GM19238 (cell line): ENCODE measurements around the gene KRT74.
"Not testable (repeated sequence)": the region's sequence is repeated elsewhere in the genome, so short reads cannot be mapped to it uniquely, and the experiment has no call there.

ENCODE experiments used
- DNase-seq: peaks from one replicate; pipeline ENCODE4 v3.0.0; 2011; ENCODE audit warnings: low spot score; ENCODE audit not compliant: insufficient read length

The KRT74 gene

DNA sequence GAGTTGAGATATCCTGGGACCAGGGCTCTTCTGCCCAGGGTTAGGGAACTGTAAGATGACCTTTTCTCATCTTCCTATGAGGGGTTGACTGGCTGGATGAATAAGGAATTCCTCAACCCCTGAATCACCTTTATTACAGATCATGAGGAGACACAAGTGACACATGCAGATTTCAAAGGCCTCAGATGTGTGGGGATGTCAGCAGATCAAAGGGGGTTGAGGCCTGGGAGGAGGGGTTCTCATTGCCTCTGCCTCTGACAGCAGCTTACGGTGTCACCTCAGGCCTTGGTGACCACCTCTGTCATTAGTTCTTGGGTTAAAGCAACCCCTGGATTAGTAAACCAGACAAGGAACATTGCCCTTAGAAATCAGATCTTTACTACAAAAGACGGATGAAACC, 29.7 kb upstream of the KRT74 start:
- no peak for DNase-seq

DNA sequence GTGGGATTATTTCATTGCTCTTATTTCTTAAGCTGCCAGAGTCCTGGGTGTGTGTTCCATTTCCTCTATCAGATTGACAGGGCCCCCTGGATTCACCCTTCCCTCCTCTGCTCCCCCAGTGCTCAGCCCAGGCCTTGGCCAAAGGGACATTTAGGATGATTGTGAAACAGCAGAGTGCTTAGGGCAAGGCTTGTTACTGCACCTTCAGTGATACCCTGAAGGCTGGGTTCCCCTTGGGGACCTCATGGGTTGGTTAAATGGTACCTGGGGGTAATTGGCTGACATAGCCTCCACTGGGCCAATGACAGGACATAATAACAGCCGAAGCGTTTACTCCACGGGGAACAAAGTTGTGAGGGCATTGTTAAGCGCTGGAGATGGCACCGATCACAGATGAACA, 28.9 kb upstream of the KRT74 start:
- no peak for DNase-seq

DNA sequence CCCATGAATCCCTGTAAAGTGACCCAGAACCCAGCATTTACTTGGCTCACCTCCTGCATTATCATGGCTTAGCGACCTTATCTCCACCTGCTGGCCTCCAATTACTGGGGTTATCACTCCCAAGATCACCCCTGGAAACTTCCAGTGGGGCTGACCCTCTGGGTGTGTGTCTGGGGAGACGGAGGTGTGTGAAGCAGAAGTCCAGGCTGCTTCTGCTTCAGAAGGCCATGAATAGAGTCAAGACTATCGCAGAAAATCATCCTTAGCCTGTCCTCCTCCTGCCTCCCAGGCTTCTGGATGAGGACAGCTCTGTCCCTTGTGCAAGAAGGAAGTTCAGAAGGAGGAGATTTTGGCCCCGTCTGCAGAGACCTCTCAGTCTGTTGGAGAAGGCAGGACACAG, 28.0 kb upstream of the KRT74 start:
- DNase-seq, result no peak

DNA sequence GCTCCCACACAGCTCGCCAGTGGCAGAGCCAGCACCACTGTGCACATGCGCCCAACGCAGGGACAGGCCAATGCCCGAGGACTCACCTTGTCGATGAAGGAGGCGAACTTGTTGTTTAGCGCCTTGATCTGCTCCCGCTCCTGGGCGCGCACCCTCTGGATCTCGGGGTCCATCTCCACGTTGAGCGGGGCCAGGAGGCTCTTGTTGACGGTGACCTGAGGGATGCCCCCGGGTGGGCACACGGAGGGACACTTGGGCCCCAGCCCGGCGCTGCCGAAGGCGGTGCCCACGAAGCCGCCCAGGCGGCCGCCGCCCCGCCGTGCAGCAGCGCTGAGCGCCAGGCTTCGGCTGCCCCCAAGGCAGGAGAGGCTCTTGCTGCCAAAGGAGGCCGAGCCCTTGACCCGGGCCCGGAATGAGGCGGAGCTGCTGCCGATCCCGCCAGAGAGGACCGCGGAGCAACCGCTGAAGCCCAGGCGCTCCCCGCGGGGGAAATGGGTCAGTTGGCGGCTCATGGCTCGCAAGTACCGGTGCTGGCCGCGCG, 27.4 kb upstream of the KRT74 start, which contains the start of gene KRT72:
KRT72 (minus strand) TSS at position 523 of the 541 bp plus-strand sequence; CDS start at position 512, 11 bp downstream.
- DNase-seq, result no peak

DNA sequence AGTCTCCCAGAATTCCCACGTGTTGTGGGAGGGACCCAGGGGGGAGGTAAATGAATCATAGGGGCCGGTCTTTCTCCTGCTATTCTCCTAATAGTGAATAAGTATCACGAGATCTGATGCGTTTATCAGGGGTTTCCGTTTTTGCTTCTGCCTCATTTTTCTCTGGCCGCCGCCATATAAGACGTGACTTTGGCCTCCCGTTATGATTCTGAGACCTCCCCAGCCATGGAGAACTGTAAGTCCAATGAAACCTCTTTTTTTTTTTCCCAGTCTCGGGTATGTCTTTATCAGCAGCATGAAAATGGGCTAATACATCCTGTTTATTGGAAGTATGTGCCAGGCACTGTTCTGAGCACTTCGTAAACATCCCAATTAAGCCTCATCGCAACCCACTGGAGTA, 26.8 kb upstream of the KRT74 start:
- no peak for DNase-seq

DNA sequence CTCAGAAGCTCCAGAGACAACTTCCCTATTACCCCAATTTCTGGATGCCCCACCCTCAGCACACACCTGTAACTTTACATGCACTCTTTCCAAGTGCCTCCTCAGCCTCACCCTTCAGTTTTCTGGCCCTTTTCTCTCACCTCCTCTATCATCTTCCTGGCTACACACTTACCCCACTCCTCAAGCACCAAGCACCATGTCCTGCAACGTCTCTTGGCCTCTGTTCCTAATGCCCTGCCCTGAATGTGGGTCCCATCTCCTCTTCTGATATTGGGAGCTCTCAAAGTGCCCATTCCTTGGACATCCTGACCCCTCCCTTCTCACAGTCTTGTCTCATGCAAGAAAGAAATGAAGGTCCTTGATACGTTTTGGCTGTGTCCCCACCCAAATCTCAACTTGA, 26.4 kb upstream of the KRT74 start:
- no peak for DNase-seq

DNA sequence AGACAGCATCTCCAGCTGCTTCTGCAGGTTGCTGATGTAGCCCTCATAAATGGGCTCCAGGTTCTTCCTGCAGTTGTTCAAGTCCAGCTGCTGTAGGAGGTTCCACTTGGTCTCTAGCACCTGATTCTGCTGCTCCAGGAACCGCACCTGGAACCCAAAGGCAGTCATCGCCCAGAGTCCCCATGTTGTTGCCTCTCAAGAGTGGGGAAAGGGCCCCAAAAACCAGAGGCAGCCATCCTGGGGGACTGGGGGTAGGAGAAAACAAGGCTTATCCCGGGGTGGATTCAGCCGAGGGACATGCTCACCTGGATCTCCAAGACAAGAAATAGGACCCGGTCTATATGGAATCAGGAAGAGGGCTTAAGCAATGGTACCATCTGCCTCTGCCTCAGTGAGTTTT, 25.3 kb upstream of the KRT74 start:
- DNase-seq, result no peak

DNA sequence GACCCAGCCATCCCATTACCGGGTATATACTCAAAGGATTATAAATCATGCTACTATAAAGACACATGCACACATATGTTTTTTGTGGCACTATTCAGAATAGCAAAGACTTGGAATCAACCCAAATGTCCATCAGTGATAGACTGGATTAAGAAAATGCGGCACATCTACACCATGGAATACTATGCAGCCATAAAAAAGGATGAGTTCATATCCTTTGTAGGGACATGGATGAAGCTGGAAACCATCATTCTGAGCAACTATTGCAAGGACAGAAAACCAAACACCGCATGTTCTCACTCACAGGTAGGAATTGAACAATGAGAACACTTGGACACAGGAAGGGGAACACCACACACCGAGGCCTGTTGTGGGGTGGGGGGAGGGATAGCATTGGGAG, 20.6 kb upstream of the KRT74 start:
- not testable (repeated sequence) for DNase-seq

DNA sequence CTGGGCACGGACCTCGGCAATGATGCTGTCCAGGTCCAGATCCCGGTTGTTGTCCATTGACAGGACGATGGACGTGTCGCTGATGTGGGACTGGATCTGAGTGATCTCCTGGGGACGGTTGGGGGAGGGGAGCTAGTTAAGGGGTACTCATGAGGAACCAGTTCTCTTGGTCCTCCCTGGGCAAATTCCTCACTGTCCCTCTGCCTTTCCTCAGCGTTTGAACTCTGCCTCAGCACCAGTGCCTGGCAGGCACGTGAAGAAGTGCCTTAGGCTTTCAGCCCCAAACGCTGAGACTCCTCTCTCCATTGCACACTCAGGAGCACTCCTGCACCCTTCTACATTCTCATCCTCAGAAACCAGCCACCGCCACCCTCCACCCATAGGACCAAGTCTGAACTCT, 17.9 kb upstream of the KRT74 start:
- no peak for DNase-seq

DNA sequence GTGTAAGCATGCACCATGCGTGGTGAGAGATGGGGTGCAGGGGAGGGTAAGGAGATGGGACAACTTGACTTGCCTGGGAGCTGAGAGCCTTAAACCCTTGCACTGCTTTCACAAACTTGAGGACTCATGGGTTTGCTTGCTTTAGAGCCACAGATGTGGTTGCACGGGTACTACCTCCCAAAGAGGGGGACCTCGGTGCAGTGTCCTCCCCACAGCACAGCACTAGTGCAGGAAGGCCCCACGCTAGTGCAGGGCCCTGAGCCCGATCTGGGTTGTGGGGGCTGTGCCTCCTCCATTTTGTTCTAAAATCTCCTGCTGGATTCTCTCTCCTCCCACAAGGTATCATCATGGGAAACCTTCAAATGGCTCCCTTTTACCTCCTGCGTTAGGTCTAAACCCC, 16.4 kb upstream of the KRT74 start:
- no peak for DNase-seq

DNA sequence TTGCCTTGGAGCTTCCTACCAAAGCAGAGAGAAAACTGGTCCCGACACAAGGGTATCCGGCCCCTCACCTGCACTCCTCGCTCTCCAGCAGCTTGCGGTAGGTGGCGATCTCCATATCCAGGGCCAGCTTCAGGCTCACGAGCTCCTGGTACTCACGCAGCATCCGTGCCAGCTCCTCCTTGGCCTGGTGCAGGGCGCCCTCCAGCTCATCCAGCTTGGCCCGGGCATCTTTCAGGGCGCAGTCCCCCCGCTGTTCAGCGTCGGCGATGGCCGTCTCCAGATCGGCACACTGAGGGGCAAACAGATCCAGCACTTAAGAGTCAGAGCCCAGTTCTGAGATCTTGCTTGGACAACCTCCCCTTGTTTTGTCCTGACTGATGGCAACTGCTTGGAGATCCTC, 13.9 kb upstream of the KRT74 start:
- DNase-seq, result no peak

DNA sequence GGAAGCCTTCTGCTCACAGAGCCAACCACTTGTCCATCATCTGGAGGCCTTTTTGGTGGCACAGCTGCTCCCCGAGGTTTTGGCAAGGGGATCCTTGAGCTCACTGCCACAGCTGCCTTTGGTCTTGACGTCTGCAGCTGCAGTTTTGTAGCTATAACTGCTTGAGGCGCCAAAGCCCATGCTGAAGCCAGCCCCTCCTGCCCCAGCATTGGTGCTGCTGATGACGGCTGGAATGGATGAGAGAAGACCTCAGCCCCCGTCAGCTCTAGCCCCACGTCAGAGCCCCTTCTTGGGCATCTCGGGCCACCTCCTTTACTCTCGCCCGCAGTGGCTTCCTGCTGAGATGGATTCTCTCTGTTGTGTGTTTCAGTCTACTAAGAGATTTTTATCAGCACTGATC, 12.3 kb upstream of the KRT74 start:
- DNase-seq, result no peak

DNA sequence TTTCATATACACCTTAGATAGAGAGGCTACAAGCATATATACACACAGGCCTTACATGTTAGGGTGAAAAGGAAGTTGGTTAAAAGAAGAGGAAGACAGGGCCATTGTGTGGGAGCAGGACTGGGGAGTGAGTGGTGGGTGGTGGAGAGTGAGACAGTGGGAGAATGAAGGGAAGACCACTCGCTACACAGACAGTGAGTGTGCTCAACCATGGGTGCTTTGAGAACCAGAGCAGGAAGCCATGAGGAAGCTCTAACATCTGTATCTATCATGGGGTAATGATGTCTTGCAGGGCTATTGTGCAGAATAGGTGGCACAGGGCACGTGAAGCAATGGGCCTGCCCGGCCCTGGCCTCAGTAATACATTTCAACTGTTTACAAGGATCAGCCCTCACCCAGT, 11.4 kb upstream of the KRT74 start:
- DNase-seq, result no peak

DNA sequence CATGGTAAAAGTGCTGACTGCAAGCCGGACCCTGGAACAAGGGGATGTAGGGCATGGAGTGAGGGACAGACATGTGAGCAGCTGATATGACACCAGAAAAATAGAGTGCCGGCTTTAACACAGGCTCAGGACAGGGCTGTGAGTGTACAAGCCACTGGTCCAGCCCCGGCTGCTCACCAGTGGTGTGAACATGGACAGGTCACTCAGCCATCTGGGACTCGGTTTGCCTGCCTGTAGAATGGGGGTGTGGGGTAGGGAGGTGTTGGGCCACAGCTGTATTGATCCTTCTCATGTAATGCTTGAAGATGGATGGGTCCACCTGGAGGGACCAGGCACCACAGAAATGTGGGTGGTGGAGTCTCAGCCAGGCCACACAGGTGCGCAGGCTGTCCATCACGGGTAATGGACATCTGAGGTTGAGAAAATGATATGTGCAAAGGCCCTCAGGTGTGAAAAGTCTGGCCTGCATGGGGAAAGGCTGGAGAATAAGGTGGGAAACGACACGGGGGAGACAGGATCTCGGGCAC, 10.6 kb upstream of the KRT74 start:
- no peak for DNase-seq

DNA sequence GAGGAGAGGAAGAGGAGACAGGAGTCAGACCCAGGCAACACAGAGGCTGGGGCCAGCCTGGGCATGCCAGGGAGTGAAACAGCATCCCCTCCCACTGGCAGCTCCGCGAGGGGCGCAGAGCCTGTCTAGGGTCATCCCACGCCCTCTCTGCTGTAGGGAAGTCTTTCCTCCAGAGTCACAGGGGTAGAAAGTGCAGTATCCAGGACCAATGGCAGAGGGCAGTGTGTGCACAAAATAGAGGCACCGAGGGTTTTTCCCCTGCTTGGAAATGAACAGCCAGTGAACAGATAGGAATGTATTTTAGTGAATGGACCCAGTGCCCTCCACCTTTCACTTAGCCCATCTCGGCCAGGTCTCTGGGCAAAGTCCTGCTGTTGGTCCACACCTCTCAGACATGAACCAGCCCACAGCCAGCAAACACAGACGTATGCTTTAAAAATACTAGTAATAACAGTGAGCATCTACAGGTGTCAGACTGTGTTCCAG, 9.4 kb upstream of the KRT74 start:
- peak; percentile 51 for DNase-seq

DNA sequence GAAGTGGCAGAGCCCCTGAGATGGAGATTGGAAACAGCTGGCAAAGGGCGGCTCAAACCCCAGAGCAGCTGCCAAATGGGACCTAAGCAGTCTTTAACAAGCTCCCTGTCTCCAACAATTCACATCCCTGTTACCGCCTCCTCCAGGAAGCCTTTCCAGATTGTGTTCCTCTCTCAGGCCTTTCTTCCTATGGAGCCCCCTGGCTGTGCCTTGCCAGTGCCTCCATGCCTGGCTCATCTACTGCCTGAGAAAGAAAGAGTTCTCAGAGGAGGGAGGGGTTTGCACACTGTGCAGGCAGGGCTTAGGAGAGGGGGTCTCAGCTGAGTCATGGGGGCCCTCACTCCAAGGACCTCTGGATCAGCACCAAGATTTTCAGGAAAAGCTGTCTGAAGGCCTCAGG, 8.8 kb upstream of the KRT74 start:
- DNase-seq, result no peak

DNA sequence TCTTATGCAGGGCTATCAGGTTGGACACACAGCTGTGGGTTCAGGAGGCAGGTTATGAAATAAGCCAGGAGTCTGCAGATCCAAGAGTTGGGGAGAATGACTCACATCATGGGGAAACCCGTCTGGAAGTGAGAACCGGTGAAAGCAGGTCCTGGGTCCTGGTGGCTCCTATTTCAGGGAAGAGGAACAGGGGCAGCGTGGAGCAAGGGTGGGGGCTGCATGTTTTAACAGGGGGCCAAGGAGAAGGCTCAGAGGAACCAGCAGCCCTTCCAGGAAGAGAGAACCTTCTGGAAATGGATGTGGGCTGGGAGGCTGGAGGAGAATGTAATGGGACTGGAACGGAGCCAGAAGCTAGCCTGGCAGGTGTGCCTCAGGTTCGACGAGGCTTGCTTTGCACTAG, 7.8 kb upstream of the KRT74 start:
- no peak for DNase-seq

DNA sequence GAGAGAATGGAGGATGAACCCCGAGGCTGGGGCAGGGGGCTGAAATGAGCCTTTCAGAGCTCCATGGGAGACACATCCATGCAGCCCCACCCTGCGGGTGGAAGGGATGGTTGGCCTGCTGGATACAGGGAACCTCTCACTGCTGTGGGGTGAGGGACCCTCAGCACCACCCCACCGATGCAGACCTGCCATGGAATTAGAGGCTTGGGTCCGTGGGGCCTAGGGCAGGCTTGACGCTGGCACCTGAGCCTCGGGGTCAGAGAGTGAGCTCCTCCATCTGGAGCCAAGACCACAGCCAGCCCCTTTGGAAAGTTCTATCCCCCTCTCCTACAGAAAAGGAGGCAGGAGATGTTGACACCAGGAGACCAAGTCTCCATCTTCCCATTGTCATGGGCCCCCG, 7.4 kb upstream of the KRT74 start:
- no peak for DNase-seq

DNA sequence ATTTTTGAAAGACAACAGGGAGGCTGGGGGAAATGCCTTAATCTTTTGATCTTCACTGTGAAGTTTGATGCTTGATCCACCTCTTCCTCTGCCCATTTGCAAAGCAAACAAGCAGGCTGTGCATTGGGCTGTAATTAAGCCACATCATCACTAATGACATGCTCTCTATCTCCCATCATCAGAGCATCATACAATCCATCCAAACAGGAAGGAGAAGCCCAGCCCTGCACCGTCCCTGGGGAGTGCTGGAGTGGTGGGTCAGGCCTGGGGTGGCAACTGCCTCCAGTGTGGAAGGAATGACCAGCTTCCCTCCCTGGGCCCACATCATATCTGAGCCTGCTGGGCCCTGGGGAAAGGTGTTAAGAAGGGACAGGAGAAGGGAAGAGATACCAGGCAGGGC, 6.9 kb upstream of the KRT74 start:
- no peak for DNase-seq

DNA sequence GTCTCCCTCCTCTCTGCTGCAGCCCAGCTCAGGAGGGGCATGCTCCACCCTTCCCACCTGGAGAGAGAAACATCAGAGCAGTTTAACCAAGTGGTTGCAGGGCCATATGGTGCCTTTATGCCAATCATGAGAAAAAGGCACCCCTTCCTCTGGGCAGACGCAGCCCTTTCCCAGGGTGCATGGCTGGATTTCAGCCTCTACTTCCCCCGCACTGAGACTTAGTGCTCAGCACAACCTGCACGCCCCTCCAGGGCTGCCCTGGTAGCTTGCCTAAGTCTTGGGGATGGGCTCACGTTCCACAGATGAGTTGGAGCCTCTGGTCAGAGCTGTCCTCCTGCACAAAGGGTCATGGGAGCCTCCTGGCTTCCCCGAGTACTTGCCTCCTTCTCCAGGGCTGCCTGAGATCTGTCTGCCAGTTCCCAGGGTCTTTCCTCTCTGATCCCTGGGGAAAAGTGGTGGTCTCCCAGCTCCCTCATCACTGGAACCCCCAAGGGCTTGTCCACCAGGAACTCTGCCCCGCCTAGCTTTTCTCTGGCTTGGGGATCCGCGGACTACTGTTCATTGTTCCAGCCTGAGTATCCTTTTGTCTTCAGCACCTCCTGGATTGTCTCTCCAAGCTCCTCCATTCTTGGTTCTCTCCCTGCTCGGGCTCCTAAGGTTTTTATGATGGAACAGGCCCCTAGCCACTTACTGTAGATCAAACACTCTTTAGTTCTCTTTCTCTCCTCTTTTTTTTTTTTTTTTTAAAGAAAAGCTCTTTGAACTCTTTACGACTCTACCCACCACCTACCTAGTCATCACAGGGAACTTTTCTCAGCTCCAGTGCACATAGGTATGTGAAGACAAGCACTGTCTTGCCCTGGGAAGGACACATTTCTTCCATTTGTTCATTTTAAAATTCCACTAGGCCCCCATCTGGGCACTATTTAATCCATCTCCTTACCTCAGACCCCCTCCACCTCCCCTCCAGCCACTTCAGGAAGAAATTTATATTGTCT, 6.1 kb upstream of the KRT74 start:
- no peak for DNase-seq

DNA sequence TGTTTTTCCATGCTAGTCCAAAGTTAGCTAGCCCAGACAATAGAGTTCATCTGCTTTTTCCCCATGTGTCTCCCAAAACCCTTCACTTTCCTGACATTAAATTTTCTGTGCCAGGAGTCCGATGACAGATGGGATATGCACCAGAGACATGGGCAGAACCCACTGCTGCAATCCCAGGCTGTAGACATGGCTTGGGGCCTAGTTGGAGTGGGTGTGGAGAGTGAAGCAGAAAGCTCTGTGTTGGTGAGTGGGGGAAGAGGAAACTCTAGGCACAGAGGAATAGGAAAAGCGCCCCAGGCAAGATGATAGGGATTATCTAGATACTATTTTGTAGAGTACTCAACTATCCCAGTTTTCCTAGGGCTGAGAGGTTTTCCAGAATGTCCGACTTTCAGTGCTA, 4.8 kb upstream of the KRT74 start:
- no peak for DNase-seq

DNA sequence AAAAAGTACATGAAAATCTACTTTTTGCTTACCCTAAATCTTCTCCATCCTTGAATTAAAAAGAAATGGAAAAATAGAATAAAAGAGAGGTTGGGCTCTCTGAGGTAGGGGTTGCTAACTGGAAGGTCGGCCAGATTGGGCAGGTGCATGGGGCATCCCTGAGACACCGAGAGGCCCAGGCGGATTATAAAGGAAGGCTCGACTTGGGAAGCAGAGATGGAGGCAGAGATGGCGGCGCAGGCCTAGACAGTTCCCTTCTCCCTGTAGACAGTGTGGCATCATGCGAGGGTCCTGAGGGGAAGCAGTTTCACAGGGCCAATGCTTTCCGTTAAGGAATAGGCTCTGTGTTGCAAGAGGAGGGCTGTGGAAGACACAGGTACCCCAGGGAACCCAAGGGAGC, 3.7 kb upstream of the KRT74 start:
- DNase-seq, result no peak

DNA sequence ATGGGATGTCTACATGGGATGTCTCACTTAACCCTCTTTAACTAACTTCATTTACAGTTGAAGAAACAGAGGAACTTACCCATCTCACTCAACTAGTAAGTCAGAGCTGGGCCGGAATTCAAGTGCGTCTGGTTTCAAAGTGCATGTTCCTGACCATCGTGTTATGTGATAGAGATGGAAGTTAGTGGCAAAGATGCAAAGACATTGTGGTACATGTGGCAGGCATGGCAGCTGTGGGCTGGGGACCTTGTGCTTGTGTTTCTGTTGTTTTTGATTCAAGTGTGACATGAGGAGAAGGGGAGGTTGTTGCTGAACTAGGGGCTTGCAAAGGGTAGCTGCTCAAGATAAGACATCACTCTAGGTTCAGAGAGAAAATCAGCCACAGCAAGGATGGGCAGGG, 2.3 kb upstream of the KRT74 start:
- no peak for DNase-seq
